ENCODE results near the gene SFXN2. TPM values are rescaled to one million over a fixed set of nuclear protein-coding genes. Genes with fewer than 3 reads are reported as not detected.
"Not testable (repeated sequence)": the region's sequence is repeated elsewhere in the genome, so short reads cannot be mapped to it uniquely, and the experiment has no call there.

SFXN2 gene
- total RNA-seq, 2 donors from 2014 or later: 30.5 to 32.9 TPM

GRCh38 chr10:102757323-102757722, 42.9 kb downstream of the SFXN2 start:
- 97 to 100% methylated on average over 5 to 6 of the region's 6 CpGs for WGBS, 2 experiments (ENCODE audit: insufficient coverage in 1 of 2, insufficient read length in 1 of 2)
- H3K9me3 ChIP-seq (ENCODE audit: control insufficient read depth, low read length): no peaks in the 10 kb centered on the region
- no peaks in the 10 kb centered on the region for H3K4me1 ChIP-seq (ENCODE audit: control insufficient read depth, insufficient read depth, low read length)
- Mint-ChIP-seq H3K4me1 (peaks cover 13% of the 10 kb centered on the region), H3K9me3 (no peaks in the 10 kb centered on the region), H3K36me3 (ENCODE audit: low read depth) (peaks cover 4% of the 10 kb centered on the region), H3K27me3 (ENCODE audit: insufficient read depth) (no peaks in the 10 kb centered on the region), H3K27ac (no peak overlapping the region), H3K4me3 (no peak overlapping the region)
- DNase-seq: no peak
- TF ChIP-seq CTCF (conservative IDR thresholded peaks at IDR 0.05): no peak
- H3K27me3 ChIP-seq (ENCODE audit: control insufficient read depth, insufficient read depth, low read length, poor library complexity, severe bottlenecking): no peaks in the 10 kb centered on the region
- H3K27ac ChIP-seq (ENCODE audit: low read depth, low read length): no peak overlapping the region
- H3K9ac ChIP-seq (ENCODE audit: extremely low read depth, low read length, poor library complexity, severe bottlenecking): no peak overlapping the region
- H3K4me3 ChIP-seq (ENCODE audit: low read length): no peak overlapping the region
- H3K36me3 ChIP-seq (ENCODE audit: control insufficient read depth, insufficient read depth, low read length): no peaks in the 10 kb centered on the region

DNA sequence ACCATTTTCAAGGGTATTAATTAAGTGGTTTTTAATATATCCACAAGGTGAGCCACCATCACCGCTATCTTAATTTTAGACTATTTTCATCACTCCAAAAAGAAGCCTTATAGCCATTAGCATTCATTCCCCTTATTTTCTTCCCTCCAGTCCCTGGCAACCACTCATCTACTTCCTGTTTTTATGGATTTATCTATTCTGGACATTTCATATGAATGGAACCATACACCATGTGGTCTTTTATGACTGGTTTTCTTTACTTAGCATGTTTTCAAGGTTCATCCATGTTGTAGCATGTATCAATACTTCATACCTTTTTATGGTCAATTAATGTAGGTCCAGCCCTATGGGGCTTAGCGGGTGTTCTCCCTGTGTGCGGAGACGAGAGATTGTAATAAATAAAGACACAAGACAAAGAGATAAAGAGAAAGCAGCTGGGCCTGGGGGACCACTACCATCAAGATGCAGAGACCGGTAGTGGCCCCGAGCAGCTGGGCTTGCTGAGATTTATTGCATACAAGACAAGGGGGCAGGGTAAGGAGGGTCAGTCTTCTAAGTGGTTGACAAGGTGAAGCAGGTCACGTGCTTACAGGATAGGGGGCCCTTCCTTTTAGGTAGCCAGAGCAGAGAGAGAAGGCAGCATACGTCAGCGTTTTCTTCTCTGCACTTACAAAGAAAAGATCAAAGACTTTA, 44.0 kb downstream of the SFXN2 start:
- no peak overlapping the region for H3K4me3 Mint-ChIP-seq
- WGBS, 2 experiments (ENCODE audit: insufficient coverage in 1 of 2, insufficient read length in 1 of 2): 78 to 93% methylated on average over 3 to 9 of the region's 9 CpGs

DNA sequence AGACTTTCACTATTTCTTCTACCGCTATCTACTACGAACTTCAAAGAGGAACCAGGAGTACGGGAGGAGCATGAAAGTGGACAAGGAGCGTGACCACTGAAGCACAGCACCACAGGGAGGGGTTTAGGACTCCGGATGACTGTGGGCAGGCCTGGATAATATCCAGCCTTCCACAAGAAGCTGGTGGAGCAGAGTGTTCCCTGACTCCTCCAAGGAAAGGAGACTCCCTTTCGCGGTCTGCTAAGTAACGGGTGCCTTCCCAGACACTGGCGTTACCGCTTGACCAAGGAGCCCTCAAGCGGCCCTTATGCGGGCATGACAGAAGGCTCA, 44.5 kb downstream of the SFXN2 start:
- H3K27ac Mint-ChIP-seq; H3K4me3 ChIP-seq (ENCODE audit: low read length); DNase-seq; H3K36me3 Mint-ChIP-seq (ENCODE audit: low read depth); H3K36me3 ChIP-seq (ENCODE audit: control insufficient read depth, insufficient read depth, low read length); H3K27me3 ChIP-seq (ENCODE audit: control insufficient read depth, insufficient read depth, low read length, poor library complexity, severe bottlenecking); H3K9ac ChIP-seq (ENCODE audit: extremely low read depth, low read length, poor library complexity, severe bottlenecking); H3K27me3 Mint-ChIP-seq (ENCODE audit: insufficient read depth); H3K4me3 Mint-ChIP-seq; H3K9me3 ChIP-seq (ENCODE audit: control insufficient read depth, low read length); H3K27ac ChIP-seq (ENCODE audit: low read depth, low read length); H3K9me3 Mint-ChIP-seq: not testable (repeated sequence)
- peaks cover 11% of the 10 kb centered on the region for H3K4me1 ChIP-seq (ENCODE audit: control insufficient read depth, insufficient read depth, low read length)
- peaks cover 13% of the 10 kb centered on the region for H3K4me1 Mint-ChIP-seq
- 89% methylated on average over 5 of the region's 12 CpGs; no CpG with 5 or more reads in 1 of the 2 experiments for WGBS, 2 experiments (ENCODE audit: insufficient coverage in 1 of 2, insufficient read length in 1 of 2)

More for the DNA sequence above, 44.0 kb downstream of the SFXN2 start:
- H3K9me3 ChIP-seq (ENCODE audit: control insufficient read depth, low read length): no peaks in the 10 kb centered on the region
- peaks cover 17% of the 10 kb centered on the region for H3K4me1 Mint-ChIP-seq
- H3K27me3 ChIP-seq (ENCODE audit: control insufficient read depth, insufficient read depth, low read length, poor library complexity, severe bottlenecking): no peaks in the 10 kb centered on the region
- H3K36me3 Mint-ChIP-seq (ENCODE audit: low read depth): peaks cover 4% of the 10 kb centered on the region
- no peaks in the 10 kb centered on the region for H3K27me3 Mint-ChIP-seq (ENCODE audit: insufficient read depth)
- H3K4me3 ChIP-seq (ENCODE audit: low read length): no peak overlapping the region
- H3K27ac Mint-ChIP-seq: no peak overlapping the region
- no peak for DNase-seq
- H3K9me3 Mint-ChIP-seq: no peaks in the 10 kb centered on the region
- peaks cover 9% of the 10 kb centered on the region for H3K4me1 ChIP-seq (ENCODE audit: control insufficient read depth, insufficient read depth, low read length)
- no peak for TF ChIP-seq CTCF (conservative IDR thresholded peaks at IDR 0.05)
- no peaks in the 10 kb centered on the region for H3K36me3 ChIP-seq (ENCODE audit: control insufficient read depth, insufficient read depth, low read length)
- no peak overlapping the region for H3K27ac ChIP-seq (ENCODE audit: low read depth, low read length)
- no peak overlapping the region for H3K9ac ChIP-seq (ENCODE audit: extremely low read depth, low read length, poor library complexity, severe bottlenecking)

All from endodermal cell (in vitro differentiated cells).